Daoy (cell line): Measurements from ENCODE around the gene PDE4D. TPM values are rescaled to one million over a fixed set of nuclear protein-coding genes. Genes with fewer than 3 reads are reported as not detected.

Source experiments
- DNase-seq: peaks from one replicate; pipeline ENCODE4 v3.0.0-alpha.2; 2015; ENCODE audit warnings: low read depth
- total RNA-seq: library from RNA; depleted of rRNA; stranded (reverse); fragments of >200 nt; shearing (Covaris generic); gene quantifications from 2 replicates; pipeline ENCODE4 v1.2.3, GENCODE V29; 2014

PDE4D gene
- total RNA-seq, 1 experiment from 2014 or later = 23.1 TPM

GRCh38 chr5:59116231-59116865 lies 777.2 kb downstream of the PDE4D start:
- DNase-seq = no peak

DNA sequence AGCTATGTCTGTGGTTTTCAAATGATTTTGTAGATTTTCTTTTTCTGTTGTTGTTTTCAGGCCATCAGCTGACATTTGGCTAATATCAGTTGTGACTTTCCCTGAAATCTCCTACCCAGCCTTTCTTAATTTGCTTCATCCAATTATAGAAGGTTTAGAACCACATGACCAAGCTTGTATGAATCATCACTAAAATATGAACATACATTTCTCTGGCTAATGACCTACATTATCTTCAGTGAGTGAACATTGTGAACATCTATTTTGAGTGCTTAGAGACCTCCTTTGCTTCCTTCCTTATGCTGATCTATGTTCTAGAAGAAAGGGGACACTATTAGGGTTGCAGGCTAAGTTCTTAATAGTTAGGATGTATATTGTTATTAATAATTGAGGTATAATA lies 778.2 kb downstream of the PDE4D start:
- DNase-seq = peak; percentile 9

GRCh38 chr5:59109383-59109782 lies 784.1 kb downstream of the PDE4D start:
- no peak for DNase-seq

DNA sequence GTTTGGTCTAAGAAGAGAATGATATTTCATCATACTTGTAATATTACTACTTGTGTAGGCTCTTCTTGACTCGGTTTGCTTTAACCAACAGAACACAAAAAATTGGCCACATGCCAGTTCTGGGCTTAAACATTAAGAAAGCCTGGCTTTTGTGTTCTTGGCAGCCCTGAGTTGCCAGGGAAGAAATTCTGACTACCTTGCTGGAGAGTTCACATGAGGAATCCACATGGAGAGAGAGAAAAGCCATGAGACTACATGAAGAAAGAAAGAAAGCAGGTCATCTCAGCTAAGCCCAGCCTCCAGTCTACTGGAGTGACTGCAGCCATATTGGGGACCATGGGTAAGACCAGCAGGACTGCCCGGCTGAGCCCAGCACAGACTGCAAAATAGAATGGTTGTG lies 785.8 kb downstream of the PDE4D start:
- DNase-seq = no peak

DNA sequence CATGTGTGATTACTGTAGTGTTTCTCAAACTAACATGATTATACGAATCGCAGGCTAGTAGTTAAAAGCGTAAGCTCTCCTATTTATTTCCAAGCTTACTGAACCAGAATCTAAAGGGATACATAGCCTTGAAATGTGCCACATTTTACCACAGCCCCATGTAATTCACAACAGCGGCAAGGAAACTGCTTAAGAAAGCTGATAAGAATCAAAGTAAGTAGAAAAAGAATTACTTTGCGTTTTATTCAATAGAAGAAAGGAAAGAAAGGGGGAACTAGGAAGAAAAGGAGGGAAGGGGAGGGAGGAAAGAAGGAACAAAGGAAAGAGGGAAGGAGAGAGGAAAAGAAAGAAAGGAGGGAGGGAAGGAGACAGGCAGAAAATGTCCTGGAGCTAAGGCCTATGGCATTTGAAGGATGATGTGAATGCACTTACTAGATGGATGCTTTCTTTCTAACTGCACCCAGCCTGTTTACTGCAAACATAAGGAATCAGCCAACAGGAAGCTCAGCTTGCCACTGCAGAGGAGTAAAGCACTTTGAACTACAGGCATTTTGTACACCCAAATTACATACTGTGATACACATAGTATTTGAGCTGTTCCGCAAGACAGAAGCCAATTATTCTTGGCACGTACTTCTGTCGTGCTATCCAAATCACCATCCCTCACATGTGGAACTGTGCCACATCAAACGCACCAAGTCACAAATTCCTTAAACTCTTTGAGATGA lies 789.0 kb downstream of the PDE4D start:
- no peak for DNase-seq

GRCh38 chr5:59103303-59103702 lies 790.2 kb downstream of the PDE4D start:
- DNase-seq = no peak

GRCh38 chr5:59102437-59102836 lies 791.1 kb downstream of the PDE4D start:
- no peak for DNase-seq

DNA sequence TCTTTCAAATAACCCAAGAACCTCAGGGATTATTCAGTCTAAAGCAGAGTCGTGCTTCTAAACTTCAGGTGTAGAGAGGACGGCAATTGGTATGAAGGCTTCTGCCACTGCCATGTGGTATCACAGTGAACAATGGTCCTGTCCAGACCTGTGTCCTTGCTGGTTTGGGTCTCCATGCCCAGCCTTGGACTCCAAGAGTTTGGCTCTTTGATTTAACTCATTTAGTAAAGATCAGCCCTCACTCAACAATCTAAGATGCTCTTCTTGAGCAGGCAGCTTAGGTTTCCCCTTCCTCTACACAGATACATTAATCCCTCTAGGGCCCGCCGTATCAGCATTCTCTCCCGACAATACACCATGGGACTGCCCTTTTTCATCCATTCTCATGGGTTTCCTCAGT lies 792.7 kb downstream of the PDE4D start:
- no peak for DNase-seq

DNA sequence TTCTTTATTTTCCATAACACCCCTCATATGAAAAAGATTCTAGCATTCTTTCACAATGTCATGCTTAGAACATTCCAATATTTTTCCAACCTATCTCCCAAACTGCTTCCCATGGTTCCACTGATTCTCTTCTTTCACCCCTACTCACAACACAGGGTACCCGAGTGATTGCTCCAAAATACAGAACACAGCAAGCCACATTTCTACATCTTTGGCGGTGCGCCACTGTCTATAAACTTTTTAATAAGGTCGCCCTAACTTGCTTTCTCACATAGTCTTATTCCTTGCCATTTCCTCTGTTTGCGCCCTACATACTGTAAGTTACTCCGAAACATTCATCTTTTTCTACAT lies 793.6 kb downstream of the PDE4D start:
- no peak for DNase-seq

DNA sequence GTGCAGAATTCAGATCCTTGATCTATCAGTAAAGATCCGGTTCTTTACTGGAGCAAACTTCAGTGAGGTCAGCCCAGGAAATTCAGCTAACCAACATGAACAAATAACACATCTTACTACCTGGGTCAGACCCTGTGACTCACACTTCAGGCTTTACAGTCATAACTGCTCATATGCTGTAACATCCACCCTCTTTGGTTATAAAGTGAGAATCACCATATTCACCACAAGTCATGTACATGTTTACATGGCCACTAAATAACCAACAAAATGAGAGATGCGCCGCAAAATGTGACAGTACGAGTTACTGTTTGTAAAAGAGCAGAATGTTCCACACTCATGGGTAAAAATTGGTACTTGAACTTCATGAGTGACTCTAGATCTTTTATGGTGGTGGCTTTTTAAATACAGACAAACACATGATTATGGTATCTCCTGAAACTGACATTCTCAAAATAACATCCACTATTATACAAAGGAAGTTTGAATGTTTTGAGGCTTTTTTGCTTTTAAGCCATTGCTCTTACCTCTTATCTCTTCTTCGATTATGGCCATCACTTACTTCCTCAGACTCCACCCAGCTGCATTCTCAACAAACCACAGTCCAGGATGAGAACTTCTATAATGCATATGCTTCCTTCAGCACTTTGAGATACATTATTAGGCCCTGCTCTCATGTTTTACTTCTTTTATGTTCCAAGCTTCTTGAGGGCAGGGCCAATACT lies 794.1 kb downstream of the PDE4D start:
- peak; percentile 82 for DNase-seq

DNA sequence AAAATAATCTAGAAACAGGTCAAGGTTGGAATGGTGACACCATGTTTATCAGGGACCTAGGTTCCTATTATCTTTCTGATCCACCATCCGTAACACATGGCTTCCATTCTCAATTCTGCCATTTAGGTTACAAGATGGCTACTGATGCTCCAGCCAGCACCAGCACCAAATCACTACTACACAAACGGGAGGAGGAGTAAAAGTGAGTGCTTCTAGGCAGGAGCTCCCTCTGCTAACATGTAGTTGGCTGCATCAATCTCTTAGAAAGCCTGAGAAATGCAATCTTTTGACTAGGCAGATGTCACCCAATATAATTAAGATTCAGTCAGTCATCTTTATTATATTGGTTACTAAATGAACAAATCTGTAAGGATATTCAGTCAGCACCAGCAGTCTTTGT lies 794.8 kb downstream of the PDE4D start:
- DNase-seq = no peak

GRCh38 chr5:59097712-59098111 lies 795.8 kb downstream of the PDE4D start:
- DNase-seq = no peak

DNA sequence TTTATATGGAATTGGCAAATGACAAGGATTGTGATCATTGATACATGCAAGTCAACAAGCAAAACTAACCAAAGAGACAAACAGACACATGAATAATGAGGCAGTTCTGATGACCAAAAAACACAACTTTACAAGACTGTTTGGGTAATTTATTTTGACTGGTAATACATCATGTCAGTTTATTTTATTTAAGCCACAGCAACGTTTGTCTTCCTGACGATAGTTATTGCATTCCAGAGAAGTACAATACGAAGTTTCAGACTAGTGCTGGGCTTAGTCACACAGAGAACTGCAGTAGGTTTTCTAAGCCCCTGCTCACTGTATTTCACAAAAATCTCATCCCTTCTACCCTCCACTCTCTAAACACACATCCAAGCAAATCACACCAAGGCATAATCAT lies 796.4 kb downstream of the PDE4D start:
- DNase-seq = peak; percentile 17

GRCh38 chr5:59095480-59095879 lies 798.0 kb downstream of the PDE4D start:
- DNase-seq = no peak

DNA sequence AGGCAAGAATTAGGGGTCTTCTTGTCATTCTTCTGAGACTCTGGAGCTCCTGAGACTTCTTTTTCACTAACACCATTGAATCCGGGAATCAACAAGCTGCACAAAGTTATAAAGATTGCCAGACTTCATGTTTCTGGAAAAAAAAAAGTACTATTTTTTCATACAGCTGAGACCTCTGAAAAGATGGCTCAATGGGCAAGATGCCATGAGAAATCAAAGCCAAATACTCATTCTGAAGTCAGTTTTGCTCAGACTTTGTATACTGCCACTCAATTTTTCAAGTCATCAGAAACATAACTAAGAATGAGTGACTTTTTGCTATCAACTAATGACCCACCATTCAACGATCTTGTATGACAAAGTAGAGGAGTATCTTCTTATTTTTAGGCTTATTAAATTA lies 798.7 kb downstream of the PDE4D start:
- DNase-seq = no peak

DNA sequence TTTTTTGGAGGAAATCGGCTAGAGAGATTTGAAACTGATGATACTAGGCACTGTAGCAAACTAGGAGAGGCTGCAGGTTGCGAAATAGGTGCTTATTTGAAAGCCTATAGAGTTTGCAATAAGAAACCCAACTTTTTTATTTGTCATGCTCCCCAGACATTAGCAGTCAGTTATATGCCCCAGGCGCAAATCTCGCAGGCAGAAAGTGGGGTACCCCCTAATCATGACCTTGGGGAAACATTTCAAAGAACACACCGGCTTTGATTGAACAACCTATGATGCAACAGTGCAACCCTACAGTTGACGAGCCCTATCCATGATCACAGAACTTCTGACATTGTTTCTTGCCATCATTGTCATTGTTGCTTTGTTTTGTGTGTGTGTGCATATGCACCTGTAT lies 800.2 kb downstream of the PDE4D start:
- DNase-seq = no peak

GRCh38 chr5:59092758-59093157 lies 800.8 kb downstream of the PDE4D start:
- no peak for DNase-seq

- DNase-seq = no peak
Measured at GRCh38 chr5:59091965-59092364, 801.6 kb downstream of the PDE4D start.

DNA sequence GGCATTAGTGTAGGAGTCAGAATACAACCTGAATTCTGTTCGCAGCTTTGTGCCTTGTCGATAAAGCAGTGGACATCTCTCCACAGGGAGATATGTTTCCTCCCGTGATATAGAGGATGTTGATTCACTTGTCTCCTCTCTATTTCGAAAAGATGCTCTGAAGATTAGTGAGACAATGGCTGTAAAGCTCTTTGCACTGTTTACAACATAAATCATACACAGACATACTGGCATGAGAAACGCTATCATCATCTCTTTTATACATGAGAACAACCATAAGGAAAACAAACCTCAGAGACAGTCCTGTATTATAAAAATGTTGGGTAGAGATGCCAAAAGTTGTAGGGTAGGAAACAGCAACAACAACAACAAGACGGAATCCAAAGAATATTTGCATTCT lies 803.2 kb downstream of the PDE4D start:
- no peak for DNase-seq

DNA sequence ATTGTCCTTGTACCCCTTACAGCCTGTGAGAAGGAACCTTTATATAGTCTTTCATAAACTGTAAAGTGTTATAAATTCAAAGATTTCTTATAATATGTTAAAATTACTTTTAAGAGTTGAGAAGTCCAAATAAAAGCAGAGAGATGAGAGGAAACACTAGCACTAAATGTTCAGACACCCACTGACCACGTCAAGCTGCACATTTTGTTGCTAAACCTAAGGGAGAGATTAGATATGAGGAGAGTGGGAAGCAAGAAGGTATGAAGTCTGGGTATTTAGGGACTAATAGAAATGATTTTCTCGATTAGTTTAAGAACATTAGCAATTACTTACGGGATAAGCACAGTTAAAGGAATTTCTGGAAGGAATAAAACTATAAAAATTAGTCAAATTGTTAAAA lies 803.8 kb downstream of the PDE4D start:
- DNase-seq = no peak

GRCh38 chr5:59088546-59088945 lies 805.0 kb downstream of the PDE4D start:
- DNase-seq = no peak

GRCh38 chr5:59086024-59086423 lies 807.5 kb downstream of the PDE4D start:
- no peak for DNase-seq

DNA sequence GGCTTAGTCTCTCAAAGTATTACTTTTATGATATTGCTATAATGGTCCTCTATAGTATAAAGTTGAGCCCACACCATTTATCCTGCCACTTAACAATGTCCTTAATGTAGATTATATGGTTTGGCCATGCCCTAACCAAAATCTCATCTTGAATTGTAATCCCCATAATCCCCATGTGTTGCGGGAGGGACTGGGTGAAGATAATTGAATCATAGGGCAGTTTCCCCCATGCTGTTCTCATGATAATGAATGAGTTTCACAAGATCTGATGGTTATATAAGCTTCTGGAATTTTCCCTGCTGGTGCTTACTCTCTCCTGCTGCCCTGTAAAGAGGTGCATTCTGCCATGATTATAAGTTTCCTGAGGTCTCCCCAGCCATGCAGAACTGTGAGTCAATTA lies 811.8 kb downstream of the PDE4D start:
- no peak for DNase-seq
